HG03439 (cell line): Measurements from ENCODE around the gene ROBO1.
"Not testable (repeated sequence)": the region's sequence is repeated elsewhere in the genome, so short reads cannot be mapped to it uniquely, and the experiment has no call there.

Experiments used
- ATAC-seq: cut with Tn5 transposase; IDR thresholded peaks from one replicate; pipeline ENCODE4 v1.9.1; 2021; ENCODE audit warnings: mild to moderate bottlenecking, moderate library complexity; ENCODE audit not compliant: unreplicated experiment

ROBO1 gene

GRCh38 chr3:78764634-78765033 lies 1003.2 kb downstream of the ROBO1 start:
- no peak for ATAC-seq

GRCh38 chr3:78762121-78762520 lies 1005.7 kb downstream of the ROBO1 start:
- ATAC-seq, result no peak

- ATAC-seq, result no peak
Observed at GRCh38 chr3:78761126-78761525, 1006.7 kb downstream of the ROBO1 start.

GRCh38 chr3:78757731-78758130 lies 1010.1 kb downstream of the ROBO1 start:
- no peak for ATAC-seq

- ATAC-seq, result no peak
Observed at GRCh38 chr3:78754066-78754743, 1013.6 kb downstream of the ROBO1 start.

- ATAC-seq, result no peak
Observed at GRCh38 chr3:78751266-78751665, 1016.5 kb downstream of the ROBO1 start.

GRCh38 chr3:78750291-78750690 lies 1017.5 kb downstream of the ROBO1 start:
- ATAC-seq, result not testable (repeated sequence)

- no peak for ATAC-seq
Observed at GRCh38 chr3:78749056-78749455, 1018.7 kb downstream of the ROBO1 start.

- no peak for ATAC-seq
Observed at GRCh38 chr3:78745847-78746246, 1022.0 kb downstream of the ROBO1 start.

- no peak for ATAC-seq
Observed at GRCh38 chr3:78742491-78742890, 1025.3 kb downstream of the ROBO1 start.

- no peak for ATAC-seq
Observed at GRCh38 chr3:78742041-78742440, 1025.8 kb downstream of the ROBO1 start.

- ATAC-seq, result no peak
Observed at GRCh38 chr3:78741066-78741645, 1026.6 kb downstream of the ROBO1 start.

GRCh38 chr3:78738833-78739232 lies 1029.0 kb downstream of the ROBO1 start:
- no peak for ATAC-seq

GRCh38 chr3:78737988-78738387 lies 1029.8 kb downstream of the ROBO1 start:
- no peak for ATAC-seq

GRCh38 chr3:78736863-78737262 lies 1030.9 kb downstream of the ROBO1 start:
- ATAC-seq, result no peak

GRCh38 chr3:78734048-78734637 lies 1033.7 kb downstream of the ROBO1 start:
- ATAC-seq, result no peak

GRCh38 chr3:78732893-78733292 lies 1034.9 kb downstream of the ROBO1 start:
- no peak for ATAC-seq

- no peak for ATAC-seq
Observed at GRCh38 chr3:78732471-78732870, 1035.3 kb downstream of the ROBO1 start.

GRCh38 chr3:78729946-78730345 lies 1037.9 kb downstream of the ROBO1 start:
- no peak for ATAC-seq

GRCh38 chr3:78728406-78729145 lies 1039.2 kb downstream of the ROBO1 start:
- ATAC-seq, result no peak

GRCh38 chr3:78726545-78726944 lies 1041.3 kb downstream of the ROBO1 start:
- no peak for ATAC-seq
